NCI-H2171 (cell line): Measurements from ENCODE around the gene SLC25A18.

Experiments used
- DNase-seq: peaks from one replicate; lab custom pipeline; 2025; lab: John Stamatoyannopoulos, UW

Gene SLC25A18

GRCh38 chr22:17570851-17571631 is 7.7 kb downstream of the SLC25A18 start:
- DNase-seq, result no peak

- no peak for DNase-seq
These were observed 11.9 kb downstream of the SLC25A18 start for GRCh38 chr22:17575151-17575550.

DNA sequence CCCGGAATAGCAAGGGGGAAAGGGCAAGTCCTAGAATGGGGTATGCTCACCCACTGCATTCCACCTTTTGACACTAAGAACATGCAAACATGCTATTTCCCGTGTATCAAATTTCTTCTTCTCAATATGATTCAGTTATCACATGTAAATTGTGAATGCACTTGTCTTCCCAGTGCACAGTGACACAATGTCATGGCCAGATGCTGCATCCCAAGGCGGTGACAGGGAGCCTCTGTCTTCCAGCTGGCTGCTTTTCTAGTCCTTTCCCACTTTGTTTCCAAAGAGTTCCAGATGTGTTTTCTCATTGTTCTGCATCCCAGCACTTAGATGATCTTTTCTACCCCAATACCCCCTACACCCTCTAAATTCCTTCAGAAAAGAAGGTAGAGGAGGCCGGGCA is 12.4 kb downstream of the SLC25A18 start:
- DNase-seq, result no peak

- DNase-seq, result no peak
These were observed 13.2 kb downstream of the SLC25A18 start for GRCh38 chr22:17576470-17576869.

DNA sequence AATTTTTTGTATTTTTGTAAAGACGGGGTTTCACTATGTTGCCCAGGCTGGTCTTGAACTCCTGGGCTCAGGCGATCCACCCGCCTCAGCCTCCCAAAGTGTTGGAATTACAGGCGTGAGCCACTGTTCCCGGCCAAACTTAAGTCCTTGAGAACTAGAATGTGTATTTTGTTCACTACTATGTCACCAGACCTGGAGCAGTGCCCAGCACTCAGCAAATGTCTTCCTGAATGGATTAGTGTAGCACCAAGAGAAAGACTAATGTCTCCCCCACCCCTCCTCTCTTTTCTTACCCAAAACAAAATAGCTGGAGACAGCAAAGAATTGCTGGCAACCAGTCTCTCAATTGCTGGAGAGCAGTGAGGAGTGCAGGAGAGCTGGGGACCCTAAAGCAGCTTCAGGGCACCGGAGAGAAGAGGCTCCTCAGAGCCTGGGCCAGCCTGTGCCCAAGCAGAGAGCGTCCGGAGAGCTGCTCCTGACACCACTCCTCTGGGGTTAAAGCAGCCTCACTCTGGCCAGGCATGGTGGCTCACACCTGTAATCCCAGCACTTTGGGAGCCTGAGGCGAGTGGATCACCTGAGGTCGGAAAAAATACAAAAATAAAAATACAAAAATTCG is 14.9 kb downstream of the SLC25A18 start:
- DNase-seq, result no peak

DNA sequence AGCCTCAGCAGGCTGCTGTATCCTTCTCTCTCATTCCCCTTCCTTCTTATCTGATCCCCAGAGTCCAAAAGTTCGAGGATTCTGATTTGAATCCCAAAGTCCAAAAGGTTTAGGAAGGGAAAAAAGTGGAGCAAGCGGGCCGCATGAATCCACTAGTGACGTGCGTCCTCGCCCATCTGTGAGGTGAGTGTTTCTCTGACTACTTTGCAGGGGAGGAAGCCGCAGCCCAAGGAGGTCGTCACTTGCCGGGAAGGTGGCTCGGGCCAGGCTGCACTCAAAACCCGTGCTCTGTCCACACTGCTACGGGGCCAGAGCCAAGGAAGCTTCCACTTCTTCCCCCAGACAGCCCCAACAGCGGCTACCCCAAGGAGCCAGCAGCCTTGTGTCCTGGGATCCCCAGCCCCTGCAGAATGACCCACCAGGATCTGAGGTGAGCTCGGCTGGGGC is 16.3 kb downstream of the SLC25A18 start:
- no peak for DNase-seq

GRCh38 chr22:17580441-17581031 is 17.2 kb downstream of the SLC25A18 start:
- no peak for DNase-seq

- no peak for DNase-seq
These were observed 17.8 kb downstream of the SLC25A18 start for GRCh38 chr22:17581056-17581455.

GRCh38 chr22:17581631-17582030 is 18.3 kb downstream of the SLC25A18 start:
- no peak for DNase-seq

GRCh38 chr22:17583151-17583550 is 19.9 kb downstream of the SLC25A18 start:
- DNase-seq, result no peak

DNA sequence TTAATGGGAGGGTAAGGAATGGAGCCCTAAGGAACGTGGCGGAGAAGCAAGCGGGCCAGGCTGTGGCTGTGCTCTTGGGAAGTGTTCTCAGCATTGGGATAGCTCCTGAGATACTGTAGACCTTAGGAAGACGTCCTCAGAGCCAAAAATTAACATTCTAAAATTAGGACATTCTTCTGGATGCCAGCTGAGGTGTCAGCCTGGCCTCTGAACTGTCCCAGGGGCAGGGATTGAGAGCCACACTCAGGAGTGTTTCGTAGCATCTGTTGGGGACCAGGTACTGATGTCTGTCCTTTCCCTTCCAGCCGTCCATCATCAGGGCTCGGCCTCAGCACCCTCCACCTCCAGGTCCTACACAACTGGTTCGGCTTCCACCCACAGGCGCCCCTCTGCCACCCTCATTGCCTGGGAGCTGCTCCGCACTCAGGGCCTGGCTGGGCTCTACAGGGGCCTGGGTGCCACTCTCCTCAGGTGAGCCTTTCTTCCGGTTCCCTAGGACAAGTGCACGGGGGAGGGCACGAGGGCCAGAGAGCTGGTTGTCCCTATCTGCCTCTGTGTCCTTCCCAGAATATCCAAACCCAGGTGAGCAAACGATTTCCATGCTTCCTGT is 23.6 kb downstream of the SLC25A18 start:
- no peak for DNase-seq

- DNase-seq, result peak; percentile 35
These were observed 24.3 kb downstream of the SLC25A18 start for GRCh38 chr22:17587629-17588028.

DNA sequence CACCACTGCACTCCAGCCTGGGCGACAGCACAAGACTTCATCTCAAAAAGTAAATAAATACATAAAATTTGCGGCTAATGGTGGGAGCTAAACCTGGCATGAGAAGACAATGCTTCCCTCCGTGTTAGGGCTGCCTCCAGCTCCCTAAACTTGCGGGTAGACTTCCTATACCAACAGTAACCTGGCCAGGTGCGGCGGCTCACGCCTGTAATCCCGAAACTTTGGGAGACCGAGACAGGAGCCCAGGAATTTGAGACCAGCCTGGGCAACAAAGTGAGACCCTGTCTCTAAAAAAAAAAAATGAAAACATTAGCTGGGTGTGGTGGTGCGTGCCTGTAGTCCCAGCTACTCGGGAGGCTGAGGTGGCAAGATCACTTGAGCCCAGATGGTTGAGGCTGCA is 25.3 kb downstream of the SLC25A18 start:
- no peak for DNase-seq

- DNase-seq, result no peak
These were observed 26.6 kb downstream of the SLC25A18 start for GRCh38 chr22:17589810-17590375.

DNA sequence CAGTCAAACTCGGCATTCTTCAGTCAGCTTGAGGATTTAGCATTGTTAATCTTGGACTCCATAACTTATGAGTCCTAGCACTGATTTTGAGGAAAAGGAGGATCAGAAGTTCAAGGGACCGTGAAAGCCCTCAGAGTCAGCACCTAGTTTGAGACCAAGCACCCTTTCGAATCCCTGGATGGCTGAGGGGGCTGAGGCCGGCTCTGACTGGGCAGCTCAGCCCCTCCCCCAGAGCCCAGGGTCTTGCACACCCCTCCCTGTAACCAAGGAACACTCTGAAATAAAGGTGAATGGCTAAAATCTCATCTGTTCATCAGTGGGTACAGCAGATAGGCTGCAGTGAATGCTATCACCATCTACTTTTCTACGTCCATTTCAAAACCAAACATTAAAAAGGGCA is 27.3 kb downstream of the SLC25A18 start:
- no peak for DNase-seq

GRCh38 chr22:17592201-17592600 is 28.9 kb downstream of the SLC25A18 start:
- no peak for DNase-seq

DNA sequence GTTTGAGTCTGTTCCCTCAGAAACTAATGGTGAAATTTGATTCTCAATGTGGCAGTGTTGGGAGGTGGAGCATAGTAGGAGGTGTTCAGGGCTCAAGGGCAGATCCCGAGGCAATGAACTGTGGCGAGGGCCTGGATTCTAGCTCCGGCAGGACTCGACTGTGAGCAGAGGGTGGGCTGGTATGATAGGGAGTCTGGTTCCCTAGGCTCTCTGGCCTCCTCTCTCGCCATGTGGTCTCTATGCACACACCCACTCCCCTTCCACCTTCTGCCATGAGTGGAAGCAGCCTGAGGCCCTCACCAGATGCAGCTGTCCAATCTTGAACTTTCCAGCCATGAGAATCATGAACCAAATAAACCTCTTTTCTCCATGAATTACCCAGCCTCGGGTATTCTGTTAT is 32.9 kb downstream of the SLC25A18 start:
- no peak for DNase-seq

GRCh38 chr22:17597217-17597616 is 33.9 kb downstream of the SLC25A18 start:
- no peak for DNase-seq

GRCh38 chr22:17598318-17598717 is 35.0 kb downstream of the SLC25A18 start:
- DNase-seq, result no peak

DNA sequence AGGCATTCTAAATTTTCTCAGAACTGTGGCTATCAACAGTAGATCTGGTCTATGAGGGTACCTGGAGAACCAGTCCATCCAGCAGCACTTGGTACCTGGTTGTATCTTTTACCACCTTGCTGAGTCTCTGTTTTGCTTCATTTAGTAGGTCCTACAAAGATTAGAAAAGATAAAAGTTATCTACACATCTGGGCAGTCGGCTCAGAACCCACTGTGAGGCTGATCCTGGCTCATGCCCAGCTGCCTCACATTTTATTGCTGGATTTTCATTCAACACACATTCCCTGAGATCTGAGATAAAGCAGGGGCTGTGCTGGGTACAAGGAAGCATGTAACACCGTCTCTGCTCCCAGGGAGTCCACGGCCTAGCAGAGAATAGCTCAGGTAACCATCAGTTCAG is 37.7 kb downstream of the SLC25A18 start:
- DNase-seq, result no peak

GRCh38 chr22:17603668-17604067 is 40.4 kb downstream of the SLC25A18 start:
- no peak for DNase-seq

DNA sequence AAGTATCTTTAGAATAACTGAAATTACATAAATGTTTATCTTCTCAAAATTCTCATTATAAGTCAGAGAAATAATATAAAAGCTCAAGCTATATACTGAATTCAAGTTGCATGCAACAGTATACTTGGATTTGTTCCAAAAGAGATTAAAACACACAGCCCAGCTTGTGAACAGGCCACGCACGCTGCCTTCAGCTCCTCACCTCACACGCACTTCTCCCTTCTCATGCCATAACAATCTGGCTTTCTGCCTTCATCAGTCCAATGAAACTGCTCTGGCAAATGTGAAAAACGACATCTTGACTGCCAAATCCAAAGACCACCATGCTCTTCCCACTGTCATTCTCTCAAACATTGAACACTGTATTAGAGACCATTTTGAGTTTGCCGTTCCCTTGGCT is 43.2 kb downstream of the SLC25A18 start:
- DNase-seq, result peak; percentile 17
